ENCODE measurements around the gene C1QA. TPM values are rescaled to one million over a fixed set of nuclear protein-coding genes. Genes with fewer than 3 reads are reported as not detected.

C1QA gene
- total and polyA plus RNA-seq, 2 donors = 153 to 192 TPM

- Histone ChIP-seq H3K4me3 (ENCODE audit: low read length in 2 of 2) (no peak overlapping the region), H3K27ac (ENCODE audit: low read depth in 1 of 2, low read length in 1 of 2) (no peak overlapping the region), H3K27me3 (ENCODE audit: control insufficient read depth in 2 of 2, insufficient read depth in 1 of 2, low read length in 1 of 2) (peaks cover 0 to 21% of the 10 kb centered on the region in 2 donors), H3K4me1 (ENCODE audit: control insufficient read depth in 2 of 2, insufficient read depth in 2 of 2, low read length in 2 of 2) (no peaks in the 10 kb centered on the region), H3K9me3 (ENCODE audit: control insufficient read depth in 2 of 2, insufficient read depth in 1 of 2, low read length in 1 of 2) (no peaks in the 10 kb centered on the region), H3K36me3 (ENCODE audit: control insufficient read depth in 2 of 2, insufficient read depth in 2 of 2, low read length in 1 of 2) (no peaks in the 10 kb centered on the region)
- DNase-seq (ENCODE audit: low read depth in 6 of 9, low spot score in 9 of 9) = no peak
- 42% methylated on average over 11 of the region's 11 CpGs for WGBS
Observed at GRCh38 chr1:22628698-22629444, 7.6 kb upstream of the C1QA start.

GRCh38 chr1:22629886-22630285 lies 6.5 kb upstream of the C1QA start:
- Histone ChIP-seq H3K9me3 (ENCODE audit: control insufficient read depth in 2 of 2, insufficient read depth in 1 of 2, low read length in 1 of 2) (no peaks in the 10 kb centered on the region), H3K36me3 (ENCODE audit: control insufficient read depth in 2 of 2, insufficient read depth in 2 of 2, low read length in 1 of 2) (no peaks in the 10 kb centered on the region), H3K4me1 (ENCODE audit: control insufficient read depth in 2 of 2, insufficient read depth in 2 of 2, low read length in 2 of 2) (no peaks in the 10 kb centered on the region), H3K27me3 (ENCODE audit: control insufficient read depth in 2 of 2, insufficient read depth in 1 of 2, low read length in 1 of 2) (peaks cover 0 to 21% of the 10 kb centered on the region in 2 donors), H3K4me3 (ENCODE audit: low read length in 2 of 2) (no peak overlapping the region), H3K27ac (ENCODE audit: low read depth in 1 of 2, low read length in 1 of 2) (no peak overlapping the region)
- DNase-seq (ENCODE audit: low read depth in 6 of 9, low spot score in 9 of 9) = no peak
- 34% methylated on average over 2 of the region's 2 CpGs for WGBS

GRCh38 chr1:22633697-22634463 lies 2.5 kb upstream of the C1QA start:
- Histone ChIP-seq H3K27me3 (ENCODE audit: control insufficient read depth in 2 of 2, insufficient read depth in 1 of 2, low read length in 1 of 2) (peaks cover 0 to 6% of the 10 kb centered on the region in 2 donors), H3K9me3 (ENCODE audit: control insufficient read depth in 2 of 2, insufficient read depth in 1 of 2, low read length in 1 of 2) (no peaks in the 10 kb centered on the region), H3K4me1 (ENCODE audit: control insufficient read depth in 2 of 2, insufficient read depth in 2 of 2, low read length in 2 of 2) (no peaks in the 10 kb centered on the region), H3K27ac (ENCODE audit: low read depth in 1 of 2, low read length in 1 of 2) (no peak overlapping the region), H3K36me3 (ENCODE audit: control insufficient read depth in 2 of 2, insufficient read depth in 2 of 2, low read length in 1 of 2) (no peaks in the 10 kb centered on the region), H3K4me3 (ENCODE audit: low read length in 2 of 2) (no peak overlapping the region)
- WGBS = 77% methylated on average over 10 of the region's 10 CpGs
- DNase-seq (ENCODE audit: low read depth in 6 of 9, low spot score in 9 of 9) = no peak

GRCh38 chr1:22635436-22635835 lies 992 bp upstream of the C1QA start:
- 77% methylated on average over 7 of the region's 7 CpGs for WGBS
- Histone ChIP-seq H3K4me1 (ENCODE audit: control insufficient read depth in 2 of 2, insufficient read depth in 2 of 2, low read length in 2 of 2) (no peaks in the 10 kb centered on the region), H3K36me3 (ENCODE audit: control insufficient read depth in 2 of 2, insufficient read depth in 2 of 2, low read length in 1 of 2) (no peaks in the 10 kb centered on the region), H3K27me3 (ENCODE audit: control insufficient read depth in 2 of 2, insufficient read depth in 1 of 2, low read length in 1 of 2) (peaks cover 0 to 4% of the 10 kb centered on the region in 2 donors), H3K9me3 (ENCODE audit: control insufficient read depth in 2 of 2, insufficient read depth in 1 of 2, low read length in 1 of 2) (no peaks in the 10 kb centered on the region), H3K27ac (ENCODE audit: low read depth in 1 of 2, low read length in 1 of 2) (no peak overlapping the region), H3K4me3 (ENCODE audit: low read length in 2 of 2) (no peak overlapping the region)
- no peak for DNase-seq (ENCODE audit: low read depth in 6 of 9, low spot score in 9 of 9)

DNA sequence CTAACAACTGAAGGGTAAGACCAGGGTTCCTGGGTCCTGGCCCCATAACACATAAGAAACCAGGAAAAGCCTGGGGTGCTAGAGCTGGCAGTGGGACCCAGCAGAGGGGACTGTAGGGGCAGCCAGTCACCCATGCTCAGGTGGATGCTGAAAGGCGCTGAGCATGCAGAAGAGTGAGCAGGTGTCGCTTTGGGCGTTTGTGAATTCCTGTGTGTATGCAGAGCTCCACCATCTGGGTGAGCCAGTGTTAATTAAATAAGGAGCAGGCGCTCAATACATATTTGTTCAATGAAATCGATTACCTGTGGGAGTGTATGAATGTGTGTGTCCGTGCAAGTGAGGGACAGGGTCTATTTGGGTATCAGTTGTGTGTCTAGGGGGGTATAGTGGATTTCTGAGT lies 499 bp downstream of the C1QA start:
- DNase-seq (ENCODE audit: low read depth in 6 of 9, low spot score in 9 of 9) = no peak
- Histone ChIP-seq H3K4me3 (ENCODE audit: low read length in 2 of 2) (no peak overlapping the region), H3K36me3 (ENCODE audit: control insufficient read depth in 2 of 2, insufficient read depth in 2 of 2, low read length in 1 of 2) (no peaks in the 10 kb centered on the region), H3K9me3 (ENCODE audit: control insufficient read depth in 2 of 2, insufficient read depth in 1 of 2, low read length in 1 of 2) (no peaks in the 10 kb centered on the region), H3K4me1 (ENCODE audit: control insufficient read depth in 2 of 2, insufficient read depth in 2 of 2, low read length in 2 of 2) (no peaks in the 10 kb centered on the region), H3K27me3 (ENCODE audit: control insufficient read depth in 2 of 2, insufficient read depth in 1 of 2, low read length in 1 of 2) (peaks cover 0 to 7% of the 10 kb centered on the region in 2 donors), H3K27ac (ENCODE audit: low read depth in 1 of 2, low read length in 1 of 2) (no peak overlapping the region)
- WGBS = 85% methylated on average over 6 of the region's 6 CpGs

DNA sequence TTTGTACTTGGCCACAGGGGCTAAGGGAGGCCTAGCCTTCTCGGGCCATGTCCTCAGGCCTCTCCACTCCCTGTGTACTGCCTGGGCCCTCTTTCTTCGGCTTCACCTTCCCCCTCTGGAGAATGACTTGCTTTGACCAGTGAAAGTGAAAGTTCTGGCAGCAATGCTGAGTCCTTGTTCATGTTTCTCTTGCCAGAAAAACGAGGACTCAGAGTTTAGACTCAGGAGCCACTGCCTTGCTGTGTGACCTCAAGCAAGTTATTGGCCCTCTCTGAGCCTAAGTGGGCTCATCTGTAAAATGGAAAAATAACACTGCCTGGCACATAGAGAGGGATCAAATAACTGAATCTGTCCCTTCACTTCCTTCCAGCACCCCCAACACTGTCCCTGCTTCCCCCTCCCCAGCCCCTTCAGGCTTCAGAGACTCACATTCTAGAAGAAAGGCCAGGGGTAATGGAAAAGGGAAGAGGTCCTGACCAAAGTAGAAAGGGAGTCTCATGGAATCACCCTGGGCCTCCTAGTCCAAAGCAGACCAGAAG lies 1.5 kb downstream of the C1QA start:
- Histone ChIP-seq H3K27ac (ENCODE audit: low read depth in 1 of 2, low read length in 1 of 2) (no peak overlapping the region), H3K9me3 (ENCODE audit: control insufficient read depth in 2 of 2, insufficient read depth in 1 of 2, low read length in 1 of 2) (no peaks in the 10 kb centered on the region), H3K36me3 (ENCODE audit: control insufficient read depth in 2 of 2, insufficient read depth in 2 of 2, low read length in 1 of 2) (no peaks in the 10 kb centered on the region), H3K4me1 (ENCODE audit: control insufficient read depth in 2 of 2, insufficient read depth in 2 of 2, low read length in 2 of 2) (no peaks in the 10 kb centered on the region), H3K27me3 (ENCODE audit: control insufficient read depth in 2 of 2, insufficient read depth in 1 of 2, low read length in 1 of 2) (peaks cover 0 to 7% of the 10 kb centered on the region in 2 donors), H3K4me3 (ENCODE audit: low read length in 2 of 2) (no peak overlapping the region)
- 70% methylated on average over 3 of the region's 3 CpGs for WGBS
- DNase-seq (ENCODE audit: low read depth in 6 of 9, low spot score in 9 of 9) = no peak

DNA sequence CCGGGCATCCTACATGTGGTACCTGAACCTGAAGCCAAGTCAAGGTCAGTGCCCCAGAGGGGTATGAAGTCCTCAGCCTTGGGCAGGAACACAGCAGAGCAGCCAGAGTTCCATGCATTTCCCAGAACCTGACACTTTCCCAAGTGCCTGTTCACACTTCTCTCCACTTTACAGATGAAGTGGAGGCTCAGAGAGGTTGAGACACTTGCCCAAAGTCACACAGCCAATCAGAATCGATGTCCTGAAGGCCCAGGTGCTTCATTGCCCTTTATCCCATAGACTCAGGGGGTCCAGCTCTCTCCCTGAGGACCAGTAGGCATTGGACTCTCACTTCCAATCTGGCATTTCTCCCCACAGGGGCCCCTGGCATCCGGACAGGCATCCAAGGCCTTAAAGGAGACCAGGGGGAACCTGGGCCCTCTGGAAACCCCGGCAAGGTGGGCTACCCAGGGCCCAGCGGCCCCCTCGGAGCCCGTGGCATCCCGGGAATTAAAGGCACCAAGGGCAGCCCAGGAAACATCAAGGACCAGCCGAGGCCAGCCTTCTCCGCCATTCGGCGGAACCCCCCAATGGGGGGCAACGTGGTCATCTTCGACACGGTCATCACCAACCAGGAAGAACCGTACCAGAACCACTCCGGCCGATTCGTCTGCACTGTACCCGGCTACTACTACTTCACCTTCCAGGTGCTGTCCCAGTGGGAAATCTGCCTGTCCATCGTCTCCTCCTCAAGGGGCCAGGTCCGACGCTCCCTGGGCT lies 2.2 kb downstream of the C1QA start:
- Histone ChIP-seq H3K27me3 (ENCODE audit: control insufficient read depth in 2 of 2, insufficient read depth in 1 of 2, low read length in 1 of 2) (peaks cover 0 to 7% of the 10 kb centered on the region in 2 donors), H3K27ac (ENCODE audit: low read depth in 1 of 2, low read length in 1 of 2) (no peak overlapping the region), H3K9me3 (ENCODE audit: control insufficient read depth in 2 of 2, insufficient read depth in 1 of 2, low read length in 1 of 2) (no peaks in the 10 kb centered on the region), H3K4me1 (ENCODE audit: control insufficient read depth in 2 of 2, insufficient read depth in 2 of 2, low read length in 2 of 2) (no peaks in the 10 kb centered on the region), H3K4me3 (ENCODE audit: low read length in 2 of 2) (no peak overlapping the region), H3K36me3 (ENCODE audit: control insufficient read depth in 2 of 2, insufficient read depth in 2 of 2, low read length in 1 of 2) (no peaks in the 10 kb centered on the region)
- 90% methylated on average over 23 of the region's 23 CpGs for WGBS
- no peak for DNase-seq (ENCODE audit: low read depth in 6 of 9, low spot score in 9 of 9)

DNA sequence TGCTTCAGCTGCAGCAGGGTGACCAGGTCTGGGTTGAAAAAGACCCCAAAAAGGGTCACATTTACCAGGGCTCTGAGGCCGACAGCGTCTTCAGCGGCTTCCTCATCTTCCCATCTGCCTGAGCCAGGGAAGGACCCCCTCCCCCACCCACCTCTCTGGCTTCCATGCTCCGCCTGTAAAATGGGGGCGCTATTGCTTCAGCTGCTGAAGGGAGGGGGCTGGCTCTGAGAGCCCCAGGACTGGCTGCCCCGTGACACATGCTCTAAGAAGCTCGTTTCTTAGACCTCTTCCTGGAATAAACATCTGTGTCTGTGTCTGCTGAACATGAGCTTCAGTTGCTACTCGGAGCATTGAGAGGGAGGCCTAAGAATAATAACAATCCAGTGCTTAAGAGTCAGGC lies 2.9 kb downstream of the C1QA start:
- 29% methylated on average over 8 of the region's 8 CpGs for WGBS
- H3K27ac ChIP-seq (ENCODE audit: low read depth in 1 of 2, low read length in 1 of 2) = no peak overlapping the region
- H3K4me3 ChIP-seq (ENCODE audit: low read length in 2 of 2) = no peak overlapping the region
- no peaks in the 10 kb centered on the region for H3K36me3 ChIP-seq (ENCODE audit: control insufficient read depth in 2 of 2, insufficient read depth in 2 of 2, low read length in 1 of 2)
- H3K9me3 ChIP-seq (ENCODE audit: control insufficient read depth in 2 of 2, insufficient read depth in 1 of 2, low read length in 1 of 2) = no peaks in the 10 kb centered on the region
- H3K27me3 ChIP-seq (ENCODE audit: control insufficient read depth in 2 of 2, insufficient read depth in 1 of 2, low read length in 1 of 2) = peaks cover 0 to 7% of the 10 kb centered on the region in 2 donors
- H3K4me1 ChIP-seq (ENCODE audit: control insufficient read depth in 2 of 2, insufficient read depth in 2 of 2, low read length in 2 of 2) = no peaks in the 10 kb centered on the region
- no peak for DNase-seq (ENCODE audit: low read depth in 6 of 9, low spot score in 9 of 9)
